ENCODE results near the gene PPM1M.

The PPM1M gene

DNA sequence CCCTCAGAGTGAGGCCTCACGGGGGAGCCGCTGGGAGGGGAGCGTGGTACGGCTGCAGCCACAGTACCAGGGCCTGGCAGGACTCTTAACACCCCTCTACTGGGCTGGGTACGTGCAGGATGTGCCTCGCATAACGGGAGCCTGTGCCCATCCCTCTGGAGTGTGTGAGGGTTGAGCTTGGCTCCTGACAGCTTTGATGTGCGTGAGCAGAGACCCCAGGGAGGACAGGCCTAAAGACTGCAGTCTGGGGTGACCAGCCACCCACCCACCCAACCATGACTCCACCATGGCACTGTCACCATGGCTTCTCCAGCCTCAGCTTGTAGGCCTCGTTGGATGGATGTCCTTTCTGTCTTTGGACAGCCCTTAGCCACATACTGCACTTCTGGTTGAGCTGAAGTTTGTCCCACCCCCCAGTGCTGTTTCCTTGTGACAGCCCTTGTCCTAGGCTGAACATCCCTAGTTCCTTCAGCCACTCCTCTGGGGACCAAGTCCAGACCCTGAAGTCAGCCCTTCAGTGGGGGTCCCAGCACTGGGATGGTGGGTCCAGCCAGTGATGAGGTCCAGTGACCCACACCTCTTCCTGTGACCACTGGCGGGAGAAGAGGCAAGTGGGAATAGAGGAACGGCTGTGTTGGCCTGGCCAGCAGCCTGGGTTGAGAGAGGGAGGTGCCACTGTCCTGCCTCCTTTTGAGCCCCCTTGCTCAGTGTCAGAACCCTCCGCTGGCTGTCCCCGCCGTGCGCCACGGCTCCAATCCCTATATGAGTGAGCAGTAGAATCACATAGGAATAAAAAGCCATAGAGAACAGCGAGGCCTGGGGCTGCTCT is 48.1 kb downstream of the PPM1M start:
- DNase-seq (ENCODE audit: low read depth): no peak
- H3K4me3 ChIP-seq (ENCODE audit: control insufficient read depth, low read depth, low read length): no peak overlapping the region
- TF ChIP-seq CTCF (IDR thresholded peaks at IDR 0.05; ENCODE audit: control insufficient read depth, insufficient read depth, low read depth, low read length, missing control alignments): no peak

DNA sequence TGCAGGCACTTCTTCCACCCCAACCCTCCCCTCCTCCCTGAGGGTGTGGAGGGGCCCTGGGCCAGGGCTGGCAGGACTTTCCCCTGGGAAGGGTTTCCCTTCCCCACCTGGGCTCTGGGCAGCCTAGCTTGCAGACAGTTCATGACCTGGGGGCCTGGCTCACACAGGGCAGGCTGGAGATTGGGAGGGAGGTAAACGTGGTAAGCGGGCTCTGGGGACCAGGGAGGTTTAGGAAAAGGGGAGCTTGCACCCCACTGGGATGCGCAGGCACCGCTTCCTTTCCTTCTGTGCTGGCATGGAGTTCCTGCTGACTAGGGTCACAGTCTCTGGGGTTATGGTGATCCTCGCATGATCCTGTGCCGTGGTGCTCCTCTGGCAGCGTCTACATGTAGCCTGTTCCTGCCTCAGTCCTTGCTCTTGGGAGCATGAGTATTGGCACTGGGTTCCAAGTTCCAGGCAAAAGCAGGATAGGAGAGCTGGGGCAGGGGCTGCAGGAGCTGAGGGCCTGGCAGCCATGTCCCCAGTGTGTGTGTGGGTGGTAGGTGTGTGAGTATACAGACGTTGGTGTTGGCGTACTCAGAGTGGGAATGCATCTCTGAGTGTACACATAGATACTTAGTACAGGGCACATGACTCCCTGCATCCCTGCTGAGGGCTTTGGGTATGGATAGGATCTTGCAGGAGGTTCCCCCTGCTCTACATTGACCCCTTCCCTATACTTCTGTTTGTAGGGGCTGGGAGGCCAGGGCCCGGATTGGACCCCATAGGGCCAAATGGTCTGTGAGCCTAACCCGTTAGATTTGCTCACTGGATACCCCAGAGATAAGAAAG is 49.0 kb downstream of the PPM1M start:
- no peak overlapping the region for H3K4me3 ChIP-seq (ENCODE audit: control insufficient read depth, low read depth, low read length)
- TF ChIP-seq CTCF (IDR thresholded peaks at IDR 0.05; ENCODE audit: control insufficient read depth, insufficient read depth, low read depth, low read length, missing control alignments): no peak
- no peak for DNase-seq (ENCODE audit: low read depth)

DNA sequence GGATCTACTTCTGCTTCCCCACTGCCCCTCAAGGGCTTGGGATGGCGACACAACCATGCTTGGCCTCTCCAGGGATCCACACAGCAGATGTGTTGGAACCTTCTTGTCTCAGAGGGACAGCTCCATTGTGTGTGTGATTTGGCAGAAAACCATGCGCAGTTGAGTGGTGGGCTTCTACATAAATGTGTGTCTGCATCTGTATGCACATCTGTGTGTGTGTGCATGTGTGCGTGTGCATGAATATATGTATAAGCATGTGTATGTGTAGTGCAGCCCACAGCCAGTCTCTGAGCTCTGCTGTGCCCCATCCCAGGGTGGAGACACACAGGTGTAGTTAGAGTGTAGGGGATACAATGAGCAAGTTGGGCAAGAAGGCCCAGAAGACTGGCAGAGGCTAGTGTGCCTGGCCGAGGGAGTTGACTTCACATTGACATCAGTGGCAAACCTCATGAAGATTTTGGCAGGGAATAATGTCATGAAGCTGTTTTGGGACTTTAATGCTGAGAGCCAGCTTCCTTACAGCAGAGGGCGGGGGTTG is 50.2 kb downstream of the PPM1M start:
- H3K4me3 ChIP-seq (ENCODE audit: control insufficient read depth, low read depth, low read length): no peak overlapping the region
- DNase-seq (ENCODE audit: low read depth): no peak
- no peak for TF ChIP-seq CTCF (IDR thresholded peaks at IDR 0.05; ENCODE audit: control insufficient read depth, insufficient read depth, low read depth, low read length, missing control alignments)

GRCh38 chr3:52297242-52298148 is 51.9 kb downstream of the PPM1M start:
- no peak for DNase-seq (ENCODE audit: low read depth)
- no peak for TF ChIP-seq CTCF (IDR thresholded peaks at IDR 0.05; ENCODE audit: control insufficient read depth, insufficient read depth, low read depth, low read length, missing control alignments)

GRCh38 chr3:52298149-52299098 is 52.9 kb downstream of the PPM1M start:
- DNase-seq (ENCODE audit: low read depth): no peak
- no peak for TF ChIP-seq CTCF (IDR thresholded peaks at IDR 0.05; ENCODE audit: control insufficient read depth, insufficient read depth, low read depth, low read length, missing control alignments)
- no peak overlapping the region for H3K4me3 ChIP-seq (ENCODE audit: control insufficient read depth, low read depth, low read length)

More at GRCh38 chr3:52297242-52298148, 51.9 kb downstream of the PPM1M start:
- no peak overlapping the region for H3K4me3 ChIP-seq (ENCODE audit: control insufficient read depth, low read depth, low read length)
